Vagina (tissue), 2 donors: ENCODE measurements around the gene MRPS21. TPM values are rescaled to one million over a fixed set of nuclear protein-coding genes. Genes with fewer than 3 reads are reported as not detected.

ENCODE experiments used
- DNase-seq, 2 donors: peaks; one replicate each; pipeline ENCODE4 v3.0.0-alpha.2; 2017; ENCODE audit errors: extremely low spot score in 2 of 2
- H3K27ac ChIP-seq: fragments of 200-600 bp; sonication (generic); one replicate; pipeline ENCODE4 v1.5.1; 2019
- H3K27me3 ChIP-seq: fragments of 200-600 bp; sonication (generic); one replicate; pipeline ENCODE4 v1.5.1; 2019
- H3K36me3 ChIP-seq, 2 donors: fragments of 200-600 bp; sonication (generic); one replicate each; pipeline ENCODE4 v1.5.1; 2017 to 2019
- H3K4me1 ChIP-seq: fragments of 200-600 bp; sonication (generic); one replicate; pipeline ENCODE4 v1.5.1; 2019
- H3K4me3 ChIP-seq, 2 donors: fragments of 200-600 bp; sonication (generic); 1 replicate in 1 of 2; 2 replicates in 1 of 2; pipeline ENCODE4 v1.5.1; 2016 to 2019
- H3K9me3 ChIP-seq: fragments of 200-600 bp; sonication (generic); one replicate; pipeline ENCODE4 v1.5.1; 2019
- POLR2A ChIP-seq, 2 donors: fragments of 450-650 bp; IDR thresholded peaks; one replicate each; pipeline ENCODE4 v1.6.1; 2017; ENCODE audit warnings: antibody characterized with exemption in 2 of 2, mild to moderate bottlenecking in 2 of 2, moderate library complexity in 2 of 2
- POLR2AphosphoS5 ChIP-seq, 2 donors: sonication (generic); formaldehyde crosslinking; IDR thresholded peaks; one replicate each; pipeline ENCODE4 v1.9.0; 2017; ENCODE audit warnings: antibody characterized with exemption in 2 of 2, mild to moderate bottlenecking in 2 of 2, low read depth in 1 of 2; ENCODE audit not compliant: insufficient read depth in 1 of 2
- intact Hi-C: fragments of 100-400 bp; cut with DNase I; formaldehyde crosslinking; loops from one replicate; pipeline ENCODE4 v1.15.1; 2023
- total RNA-seq: library from RNA; depleted of rRNA; stranded (reverse); fragments of >200 nt; gene quantifications from one replicate; pipeline ENCODE4 v1.2.3, GENCODE V29; 2016
- TF ChIP-seq, protein P1 (sequence below), 3 experiments: fragments of 450-650 bp in 2 of 3; fragments of 200-600 bp in 1 of 3; sonication (generic) in 1 of 3; IDR thresholded peaks; one replicate each; pipeline ENCODE4 v1.5.1; 2017 to 2019; ENCODE audit warnings: antibody characterized with exemption in 3 of 3, mild to moderate bottlenecking in 2 of 3, moderate library complexity in 2 of 3

The MRPS21 gene
- total RNA-seq, 1 donor from 2014 or later = 34.6 TPM

DNA sequence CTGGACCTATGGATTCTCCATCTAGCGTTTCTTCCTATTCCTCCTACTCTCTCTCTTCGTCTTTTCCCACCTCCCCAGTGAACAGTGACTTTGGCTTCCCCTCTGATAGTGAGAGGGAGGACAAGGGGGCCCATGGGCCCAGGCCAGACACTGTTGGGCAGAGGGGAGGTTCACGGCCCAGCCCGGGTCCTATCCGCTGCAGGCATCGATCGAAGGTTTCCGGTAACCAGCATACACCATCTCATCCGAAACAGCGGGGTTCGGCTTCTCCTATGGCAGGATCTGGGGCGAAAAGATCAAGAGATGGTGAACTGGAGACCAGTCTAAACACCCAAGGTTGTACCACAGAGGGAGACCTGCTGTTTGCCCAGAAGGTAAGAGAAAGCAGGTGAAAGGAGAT, 10.4 kb upstream of the MRPS21 start:
- Histone ChIP-seq H3K4me1 (peaks cover 31% of the 10 kb centered on the region), H3K27me3 (no peaks in the 10 kb centered on the region), H3K27ac (peak overlapping the region; percentile 91), H3K9me3 (no peaks in the 10 kb centered on the region), H3K36me3 (peaks cover 0 to 8% of the 10 kb centered on the region in 2 donors), H3K4me3 (peak overlapping the region; percentile 55 to 72)
- intact Hi-C loops = no loop called here
- DNase-seq = no peak
- TF ChIP-seq, protein P1, sequence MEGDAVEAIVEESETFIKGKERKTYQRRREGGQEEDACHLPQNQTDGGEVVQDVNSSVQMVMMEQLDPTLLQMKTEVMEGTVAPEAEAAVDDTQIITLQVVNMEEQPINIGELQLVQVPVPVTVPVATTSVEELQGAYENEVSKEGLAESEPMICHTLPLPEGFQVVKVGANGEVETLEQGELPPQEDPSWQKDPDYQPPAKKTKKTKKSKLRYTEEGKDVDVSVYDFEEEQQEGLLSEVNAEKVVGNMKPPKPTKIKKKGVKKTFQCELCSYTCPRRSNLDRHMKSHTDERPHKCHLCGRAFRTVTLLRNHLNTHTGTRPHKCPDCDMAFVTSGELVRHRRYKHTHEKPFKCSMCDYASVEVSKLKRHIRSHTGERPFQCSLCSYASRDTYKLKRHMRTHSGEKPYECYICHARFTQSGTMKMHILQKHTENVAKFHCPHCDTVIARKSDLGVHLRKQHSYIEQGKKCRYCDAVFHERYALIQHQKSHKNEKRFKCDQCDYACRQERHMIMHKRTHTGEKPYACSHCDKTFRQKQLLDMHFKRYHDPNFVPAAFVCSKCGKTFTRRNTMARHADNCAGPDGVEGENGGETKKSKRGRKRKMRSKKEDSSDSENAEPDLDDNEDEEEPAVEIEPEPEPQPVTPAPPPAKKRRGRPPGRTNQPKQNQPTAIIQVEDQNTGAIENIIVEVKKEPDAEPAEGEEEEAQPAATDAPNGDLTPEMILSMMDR (IDR thresholded peaks at IDR 0.05) = no peak
- TF ChIP-seq POLR2AphosphoS5 (IDR thresholded peaks at IDR 0.05; ENCODE audit: insufficient read depth in 1 of 2, low read depth in 1 of 2) = no peak
- TF ChIP-seq POLR2A (IDR thresholded peaks at IDR 0.05) = no peak

GRCh38 chr1:150288382-150288781, 5.3 kb upstream of the MRPS21 start:
- Histone ChIP-seq H3K4me1 (peaks cover 10% of the 10 kb centered on the region), H3K27ac (no peak overlapping the region), H3K36me3 (peaks cover 0 to 8% of the 10 kb centered on the region in 2 donors), H3K4me3 (no peak overlapping the region), H3K27me3 (no peaks in the 10 kb centered on the region), H3K9me3 (no peaks in the 10 kb centered on the region)
- DNase-seq = no peak
- no peak for TF ChIP-seq POLR2AphosphoS5 (IDR thresholded peaks at IDR 0.05; ENCODE audit: insufficient read depth in 1 of 2, low read depth in 1 of 2)
- TF ChIP-seq, protein P1 (IDR thresholded peaks at IDR 0.05) = no peak
- no peak for TF ChIP-seq POLR2A (IDR thresholded peaks at IDR 0.05)
- intact Hi-C loops = no loop called here

GRCh38 chr1:150288822-150289221, 4.8 kb upstream of the MRPS21 start:
- H3K4me3 ChIP-seq = no peak overlapping the region
- H3K9me3 ChIP-seq = no peaks in the 10 kb centered on the region
- TF ChIP-seq POLR2AphosphoS5 (IDR thresholded peaks at IDR 0.05; ENCODE audit: insufficient read depth in 1 of 2, low read depth in 1 of 2) = no peak
- no peak for TF ChIP-seq POLR2A (IDR thresholded peaks at IDR 0.05)
- TF ChIP-seq, protein P1 (IDR thresholded peaks at IDR 0.05) = no peak
- H3K27ac ChIP-seq = no peak overlapping the region
- H3K36me3 ChIP-seq = peaks cover 0 to 8% of the 10 kb centered on the region in 2 donors
- peaks cover 8% of the 10 kb centered on the region for H3K4me1 ChIP-seq
- intact Hi-C loops = no loop called here
- no peaks in the 10 kb centered on the region for H3K27me3 ChIP-seq
- DNase-seq = no peak

DNA sequence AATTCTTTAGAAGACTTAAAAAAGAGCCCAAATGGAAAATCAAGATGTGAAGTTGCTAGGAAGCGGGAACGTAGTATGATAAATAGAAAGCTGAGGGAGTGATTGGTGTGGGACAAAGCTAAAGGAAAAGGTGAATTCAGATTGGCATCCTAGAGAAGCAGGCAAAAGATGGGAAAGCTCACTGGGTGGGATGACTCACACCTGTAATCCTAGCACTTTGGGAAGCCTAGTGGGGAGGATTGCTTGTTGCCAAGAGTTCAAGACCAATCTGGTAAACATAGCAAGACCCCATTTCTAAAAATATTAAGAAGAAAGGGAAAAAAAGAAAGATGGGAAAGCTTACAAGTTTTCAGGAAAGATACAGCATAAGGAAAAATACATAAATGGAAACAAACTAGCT, 1.8 kb downstream of the MRPS21 start:
- peaks cover 0 to 24% of the 10 kb centered on the region in 2 donors for H3K36me3 ChIP-seq
- no peak for DNase-seq
- no peak overlapping the region for H3K27ac ChIP-seq
- H3K4me3 ChIP-seq = no peak overlapping the region
- H3K9me3 ChIP-seq = no peaks in the 10 kb centered on the region
- intact Hi-C loops = no loop called here
- TF ChIP-seq, protein P1 (IDR thresholded peaks at IDR 0.05) = no peak
- no peaks in the 10 kb centered on the region for H3K27me3 ChIP-seq
- peaks cover 20% of the 10 kb centered on the region for H3K4me1 ChIP-seq

DNA sequence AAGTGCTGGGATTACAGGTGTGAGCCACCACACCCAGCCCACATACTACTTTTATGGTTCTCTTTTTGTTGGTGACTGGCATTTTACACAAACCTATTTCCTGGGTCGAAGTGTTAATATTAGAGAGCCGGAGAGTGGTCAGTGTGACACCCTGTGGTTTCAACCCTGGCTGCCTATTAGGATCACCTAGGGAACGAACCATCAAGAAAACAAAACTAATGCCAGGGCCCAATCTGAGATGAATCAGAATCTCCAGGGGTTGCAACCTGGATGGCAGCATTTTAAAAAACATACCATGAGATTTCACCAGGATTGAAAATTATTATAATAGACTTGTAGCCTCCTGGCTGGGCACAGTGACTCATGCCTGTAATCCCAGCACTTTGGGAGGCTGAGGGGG, 6.1 kb downstream of the MRPS21 start:
- DNase-seq = no peak
- Histone ChIP-seq H3K4me3 (no peak overlapping the region), H3K9me3 (no peaks in the 10 kb centered on the region), H3K27me3 (no peaks in the 10 kb centered on the region), H3K4me1 (peaks cover 6% of the 10 kb centered on the region), H3K27ac (no peak overlapping the region), H3K36me3 (peaks cover 0 to 33% of the 10 kb centered on the region in 2 donors)
- intact Hi-C loops = no loop called here
- TF ChIP-seq, protein P1 (IDR thresholded peaks at IDR 0.05) = no peak
- TF ChIP-seq POLR2A (IDR thresholded peaks at IDR 0.05) (no peak), POLR2AphosphoS5 (IDR thresholded peaks at IDR 0.05; ENCODE audit: insufficient read depth in 1 of 2, low read depth in 1 of 2) (no peak)
